Measurements from ENCODE around the gene MSN.

DNA sequence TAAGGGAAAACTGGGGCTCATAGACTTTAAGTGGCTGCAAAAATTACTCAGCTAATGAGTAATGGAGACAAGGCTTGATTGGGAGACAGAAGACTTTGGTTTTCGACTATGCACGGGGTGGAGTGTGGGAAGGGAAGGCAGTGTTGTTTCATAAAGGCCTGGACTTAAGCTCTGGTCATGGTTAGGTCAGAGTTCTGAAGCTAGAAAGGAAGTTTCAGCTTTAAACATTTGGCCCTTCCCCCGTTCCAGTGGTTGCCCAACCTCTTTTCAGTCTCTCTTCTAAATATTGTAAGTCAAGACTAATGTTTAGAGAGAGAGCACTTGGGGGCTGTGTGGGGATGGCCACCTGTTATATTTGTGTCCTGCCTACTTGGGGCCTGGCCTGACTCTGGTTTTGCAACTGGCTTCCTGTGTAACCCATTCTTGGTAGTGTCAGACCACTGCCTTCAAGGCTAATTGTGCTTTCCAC is 21.0 kb downstream of the MSN start:
- TF ChIP-seq, protein P1, sequence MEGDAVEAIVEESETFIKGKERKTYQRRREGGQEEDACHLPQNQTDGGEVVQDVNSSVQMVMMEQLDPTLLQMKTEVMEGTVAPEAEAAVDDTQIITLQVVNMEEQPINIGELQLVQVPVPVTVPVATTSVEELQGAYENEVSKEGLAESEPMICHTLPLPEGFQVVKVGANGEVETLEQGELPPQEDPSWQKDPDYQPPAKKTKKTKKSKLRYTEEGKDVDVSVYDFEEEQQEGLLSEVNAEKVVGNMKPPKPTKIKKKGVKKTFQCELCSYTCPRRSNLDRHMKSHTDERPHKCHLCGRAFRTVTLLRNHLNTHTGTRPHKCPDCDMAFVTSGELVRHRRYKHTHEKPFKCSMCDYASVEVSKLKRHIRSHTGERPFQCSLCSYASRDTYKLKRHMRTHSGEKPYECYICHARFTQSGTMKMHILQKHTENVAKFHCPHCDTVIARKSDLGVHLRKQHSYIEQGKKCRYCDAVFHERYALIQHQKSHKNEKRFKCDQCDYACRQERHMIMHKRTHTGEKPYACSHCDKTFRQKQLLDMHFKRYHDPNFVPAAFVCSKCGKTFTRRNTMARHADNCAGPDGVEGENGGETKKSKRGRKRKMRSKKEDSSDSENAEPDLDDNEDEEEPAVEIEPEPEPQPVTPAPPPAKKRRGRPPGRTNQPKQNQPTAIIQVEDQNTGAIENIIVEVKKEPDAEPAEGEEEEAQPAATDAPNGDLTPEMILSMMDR (optimal IDR thresholded peaks at IDR 0.05 in 1 of 3, IDR thresholded peaks at IDR 0.05 in 1 of 3, conservative IDR thresholded peaks at IDR 0.05 in 1 of 3; ENCODE audit: extremely low read depth in 1 of 3, insufficient read depth in 2 of 3, low read length in 3 of 3), result no peak
- TF ChIP-seq EZH2 (IDR thresholded peaks at IDR 0.05; ENCODE audit: low read length), result no peak

Data from keratinocyte (primary cell).